ENCODE results near the gene UCHL5.

GRCh38 chr1:193011406-193011805, 47.8 kb downstream of the UCHL5 start:
- TF ChIP-seq CTCF (IDR thresholded peaks at IDR 0.05; ENCODE audit: low read depth, low read length): no peak
- no peak for TF ChIP-seq EZH2phosphoT487 (IDR thresholded peaks at IDR 0.05; ENCODE audit: low read depth)

All from OCI-LY3 (cell line).